Measurements from ENCODE around the gene HOOK2. TPM values are rescaled to one million over a fixed set of nuclear protein-coding genes. Genes with fewer than 3 reads are reported as not detected.
A peak's percentile ranks its signal among the peaks of the same experiment; 100 is the strongest.

The HOOK2 gene
- total and polyA plus RNA-seq, 2 of the 13 experiments (the other 11 are each of a cell fraction or from before 2014, with no cell fraction given) = 9.2 to 12.9 TPM

GRCh38 chr19:12789098-12789903 lies 13.9 kb upstream of the HOOK2 start (continued):
- TF ChIP-seq ZFP91 (CRISPR knock-in tag; IDR thresholded peaks at IDR 0.05; ENCODE audit: borderline replicate concordance) (0 out of 2 replicates have a peak, but pooled peaks have one; percentile 3), MLLT10 (CRISPR knock-in tag; IDR thresholded peaks at IDR 0.05) (no peak), RBFOX2 (IDR thresholded peaks at IDR 0.05; ENCODE audit: low read depth, low read length) (peak; percentile 61), ZNF746 (CRISPR knock-in tag; IDR thresholded peaks at IDR 0.05) (peak; percentile 40; the same call in 1 of the 2 replicates), DNMT3B (CRISPR knock-in tag; conservative IDR thresholded peaks at IDR 0.05) (no peak), ZNF605 (CRISPR knock-in tag; IDR thresholded peaks at IDR 0.05) (peak; percentile 44; the same call in 1 of the 2 replicates), GABPB1 (CRISPR knock-in tag; IDR thresholded peaks at IDR 0.05) (no peak), POLR2A (IDR thresholded peaks at IDR 0.05; ENCODE audit: insufficient read depth in 1 of 2, low read depth in 2 of 2, low read length in 2 of 2) (peak in 1 of 2 experiments; percentile 46; a peak in 2 of 4 replicates), NCOR1 (IDR thresholded peaks at IDR 0.05; ENCODE audit: borderline replicate concordance, low read length) (peak; percentile 16; the same call in 1 of the 2 replicates), GFI1 (CRISPR knock-in tag; IDR thresholded peaks at IDR 0.05; ENCODE audit: borderline replicate concordance) (0 out of 2 replicates have a peak, but pooled peaks have one; percentile 8), ZNF282 (IDR thresholded peaks at IDR 0.05; ENCODE audit: partially characterized antibody) (no peak), ZNF33B (CRISPR knock-in tag; IDR thresholded peaks at IDR 0.05) (no peak), EP300 (IDR thresholded peaks at IDR 0.05; ENCODE audit: low read depth in 2 of 2, low read length in 2 of 2) (0 out of 4 replicates have a peak, but pooled peaks of 1 of the 2 experiments have one; percentile 29), EP300 (CRISPR knock-in tag; IDR thresholded peaks at IDR 0.05; ENCODE audit: borderline replicate concordance) (no peak), ZIK1 (CRISPR knock-in tag; IDR thresholded peaks at IDR 0.05; ENCODE audit: borderline replicate concordance, low read depth) (no peak), ASH2L (IDR thresholded peaks at IDR 0.05; ENCODE audit: insufficient read length, low read depth, low read length) (peak; percentile 4), TGIF2 (CRISPR knock-in tag; IDR thresholded peaks at IDR 0.05) (0 out of 2 replicates have a peak, but pooled peaks have one; percentile 39)
- TF ChIP-seq, protein P1, sequence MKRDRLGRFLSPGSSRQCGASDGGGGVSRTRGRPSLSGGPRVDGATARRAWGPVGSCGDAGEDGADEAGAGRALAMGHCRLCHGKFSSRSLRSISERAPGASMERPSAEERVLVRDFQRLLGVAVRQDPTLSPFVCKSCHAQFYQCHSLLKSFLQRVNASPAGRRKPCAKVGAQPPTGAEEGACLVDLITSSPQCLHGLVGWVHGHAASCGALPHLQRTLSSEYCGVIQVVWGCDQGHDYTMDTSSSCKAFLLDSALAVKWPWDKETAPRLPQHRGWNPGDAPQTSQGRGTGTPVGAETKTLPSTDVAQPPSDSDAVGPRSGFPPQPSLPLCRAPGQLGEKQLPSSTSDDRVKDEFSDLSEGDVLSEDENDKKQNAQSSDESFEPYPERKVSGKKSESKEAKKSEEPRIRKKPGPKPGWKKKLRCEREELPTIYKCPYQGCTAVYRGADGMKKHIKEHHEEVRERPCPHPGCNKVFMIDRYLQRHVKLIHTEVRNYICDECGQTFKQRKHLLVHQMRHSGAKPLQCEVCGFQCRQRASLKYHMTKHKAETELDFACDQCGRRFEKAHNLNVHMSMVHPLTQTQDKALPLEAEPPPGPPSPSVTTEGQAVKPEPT (CRISPR knock-in tag; IDR thresholded peaks at IDR 0.05; ENCODE audit: low read depth) = 0 out of 2 replicates have a peak, but pooled peaks have one; percentile 9
- TF ChIP-seq, protein P2, sequence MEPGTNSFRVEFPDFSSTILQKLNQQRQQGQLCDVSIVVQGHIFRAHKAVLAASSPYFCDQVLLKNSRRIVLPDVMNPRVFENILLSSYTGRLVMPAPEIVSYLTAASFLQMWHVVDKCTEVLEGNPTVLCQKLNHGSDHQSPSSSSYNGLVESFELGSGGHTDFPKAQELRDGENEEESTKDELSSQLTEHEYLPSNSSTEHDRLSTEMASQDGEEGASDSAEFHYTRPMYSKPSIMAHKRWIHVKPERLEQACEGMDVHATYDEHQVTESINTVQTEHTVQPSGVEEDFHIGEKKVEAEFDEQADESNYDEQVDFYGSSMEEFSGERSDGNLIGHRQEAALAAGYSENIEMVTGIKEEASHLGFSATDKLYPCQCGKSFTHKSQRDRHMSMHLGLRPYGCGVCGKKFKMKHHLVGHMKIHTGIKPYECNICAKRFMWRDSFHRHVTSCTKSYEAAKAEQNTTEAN (CRISPR knock-in tag; conservative IDR thresholded peaks at IDR 0.05) = no peak

All from HepG2 (cell line).